AG04449 (cell line): ENCODE data around the gene PBX3.

ENCODE experiments used
- CTCF ChIA-PET: fragments of 350-600 bp; formaldehyde crosslinking; extraction: SDS; loops from one replicate; lab custom pipeline; 2021; ENCODE audit warnings: antibody characterized with exemption; lab: Yijun Ruan, JAX
- POLR2A ChIA-PET: fragments of 400-600, 350-600 bp; formaldehyde crosslinking; extraction: SDS; loops from one replicate; lab custom pipeline; 2020; ENCODE audit warnings: antibody characterized with exemption, inconsistent platforms; lab: Yijun Ruan, JAX
- DNase-seq: peaks from one replicate; pipeline ENCODE4 v3.0.0-alpha.2; 2010; ENCODE audit warnings: low read depth, low spot score
- H3K4me3 ChIP-seq: 2 replicates; pipeline ENCODE4 v1.5.1; 2011; ENCODE audit warnings: low read depth, mild to moderate bottlenecking, control low read depth, low read length
- TF ChIP-seq, protein P1 (sequence below): IDR thresholded peaks from one replicate; pipeline ENCODE4 v1.5.1; 2011; ENCODE audit warnings: mild to moderate bottlenecking, moderate library complexity, low read length, control low read depth, inconsistent platforms; ENCODE audit not compliant: insufficient read depth; ENCODE audit errors: missing control alignments

PBX3 gene

DNA sequence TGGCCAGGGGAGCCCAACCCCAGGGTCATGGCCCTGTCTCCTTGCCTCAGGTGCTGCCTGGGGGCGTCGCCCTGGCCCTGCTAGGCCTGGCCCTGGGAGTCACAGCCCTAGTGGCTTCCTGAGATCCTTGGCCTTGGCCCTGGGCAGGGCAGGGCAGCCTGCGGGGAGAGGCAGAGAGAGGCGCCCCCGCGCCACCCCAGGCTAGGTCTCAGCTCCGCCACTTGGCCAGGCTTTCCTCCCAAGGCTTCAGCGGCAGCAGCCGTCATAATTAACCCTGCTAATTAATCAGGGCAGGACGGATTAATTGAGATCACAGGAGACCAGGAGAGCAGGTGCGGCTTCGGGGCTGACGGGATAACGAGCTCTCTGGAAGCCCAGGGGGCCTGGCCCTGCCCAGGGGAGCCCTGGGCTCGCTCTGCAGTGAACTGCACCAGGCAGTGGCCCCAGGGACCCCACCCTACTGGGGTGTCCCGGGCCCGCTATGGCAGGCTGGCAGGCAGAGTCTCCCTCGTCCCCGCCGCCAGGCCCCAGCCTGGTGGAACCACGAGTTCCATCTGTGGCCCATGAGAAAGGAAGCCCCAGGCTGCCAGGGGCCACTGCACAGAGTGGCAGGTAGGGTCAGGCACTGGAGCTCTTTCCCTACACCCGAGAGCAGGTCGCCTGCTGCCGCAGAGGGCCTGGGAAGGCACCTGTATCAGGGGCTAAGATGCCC lies 269.6 kb downstream of the PBX3 start:
- POLR2A ChIA-PET: no interaction called here

More for the DNA sequence above, 269.6 kb downstream of the PBX3 start:
- H3K4me3 ChIP-seq: no peak overlapping the region
- TF ChIP-seq, protein P1, sequence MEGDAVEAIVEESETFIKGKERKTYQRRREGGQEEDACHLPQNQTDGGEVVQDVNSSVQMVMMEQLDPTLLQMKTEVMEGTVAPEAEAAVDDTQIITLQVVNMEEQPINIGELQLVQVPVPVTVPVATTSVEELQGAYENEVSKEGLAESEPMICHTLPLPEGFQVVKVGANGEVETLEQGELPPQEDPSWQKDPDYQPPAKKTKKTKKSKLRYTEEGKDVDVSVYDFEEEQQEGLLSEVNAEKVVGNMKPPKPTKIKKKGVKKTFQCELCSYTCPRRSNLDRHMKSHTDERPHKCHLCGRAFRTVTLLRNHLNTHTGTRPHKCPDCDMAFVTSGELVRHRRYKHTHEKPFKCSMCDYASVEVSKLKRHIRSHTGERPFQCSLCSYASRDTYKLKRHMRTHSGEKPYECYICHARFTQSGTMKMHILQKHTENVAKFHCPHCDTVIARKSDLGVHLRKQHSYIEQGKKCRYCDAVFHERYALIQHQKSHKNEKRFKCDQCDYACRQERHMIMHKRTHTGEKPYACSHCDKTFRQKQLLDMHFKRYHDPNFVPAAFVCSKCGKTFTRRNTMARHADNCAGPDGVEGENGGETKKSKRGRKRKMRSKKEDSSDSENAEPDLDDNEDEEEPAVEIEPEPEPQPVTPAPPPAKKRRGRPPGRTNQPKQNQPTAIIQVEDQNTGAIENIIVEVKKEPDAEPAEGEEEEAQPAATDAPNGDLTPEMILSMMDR: no peak
- no peak for DNase-seq
- CTCF ChIA-PET: no interaction called here
